LoVo (cell line): ENCODE data around the gene SMAD1.

Source experiments
- DNase-seq: peaks from one replicate; pipeline ENCODE4 v3.0.0-alpha.2; 2016; ENCODE audit warnings: low spot score

Gene SMAD1

DNA sequence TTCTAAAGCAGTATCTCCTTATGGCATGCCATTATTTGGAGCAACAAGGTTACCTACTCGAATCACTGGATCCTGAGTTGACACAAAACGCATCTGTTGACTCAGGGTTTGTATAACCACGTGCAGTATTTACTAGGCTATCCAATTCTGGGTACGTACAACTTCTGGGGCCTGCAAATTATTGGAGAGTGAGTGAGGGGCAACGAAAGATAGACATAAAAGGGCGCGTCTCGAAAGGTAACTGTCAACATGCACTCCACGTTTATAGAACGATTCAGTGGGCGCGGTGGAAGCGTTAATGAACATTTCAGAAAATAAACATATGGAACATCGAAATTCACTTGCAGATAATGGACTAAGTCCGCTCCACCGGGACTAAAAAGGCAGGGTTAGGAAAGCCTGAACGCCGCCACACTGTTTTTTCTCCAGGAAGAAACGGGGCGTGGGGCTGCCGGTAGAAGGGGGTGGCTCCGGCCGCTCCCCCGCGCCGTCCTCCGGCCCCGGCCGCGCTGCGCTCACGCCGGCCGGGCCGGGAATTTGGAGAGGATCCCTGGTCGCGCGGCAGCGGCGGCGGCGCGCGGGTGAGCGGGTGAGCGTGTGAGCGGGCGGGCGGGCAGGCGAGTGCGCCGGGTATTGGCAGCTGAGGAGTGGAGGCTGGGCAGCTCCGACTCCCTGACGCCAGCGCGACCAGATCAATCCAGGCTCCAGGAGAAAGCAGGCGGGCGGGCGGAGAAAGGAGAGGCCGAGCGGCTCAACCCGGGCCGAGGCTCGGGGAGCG lies at the start of gene SMAD1:
SMAD1 (plus strand) TSS at position 690 of the 778 bp plus-strand sequence. CDS start 32,761 bp downstream, outside the sequence.
- peak; percentile 77 for DNase-seq

DNA sequence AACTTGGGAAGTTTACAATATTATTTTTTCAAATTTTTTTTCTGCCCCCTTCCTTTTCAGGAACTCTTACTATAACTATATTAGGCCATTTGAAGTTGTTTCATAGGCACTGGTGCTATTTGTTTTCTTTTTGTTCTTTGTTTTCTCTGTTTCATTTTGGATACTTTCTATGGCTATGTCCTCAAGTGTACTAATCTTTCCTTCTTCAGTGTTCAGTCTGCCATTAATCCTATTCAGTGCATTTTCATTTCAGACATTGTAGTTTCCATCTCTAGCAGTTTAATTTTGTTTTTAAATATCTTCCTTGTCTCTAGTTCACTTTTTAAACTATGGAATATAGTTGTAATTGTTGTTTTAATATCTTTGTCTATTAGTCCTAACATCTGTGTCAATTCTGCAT lies 48.0 kb upstream of the SMAD1 start:
- DNase-seq, result no peak

DNA sequence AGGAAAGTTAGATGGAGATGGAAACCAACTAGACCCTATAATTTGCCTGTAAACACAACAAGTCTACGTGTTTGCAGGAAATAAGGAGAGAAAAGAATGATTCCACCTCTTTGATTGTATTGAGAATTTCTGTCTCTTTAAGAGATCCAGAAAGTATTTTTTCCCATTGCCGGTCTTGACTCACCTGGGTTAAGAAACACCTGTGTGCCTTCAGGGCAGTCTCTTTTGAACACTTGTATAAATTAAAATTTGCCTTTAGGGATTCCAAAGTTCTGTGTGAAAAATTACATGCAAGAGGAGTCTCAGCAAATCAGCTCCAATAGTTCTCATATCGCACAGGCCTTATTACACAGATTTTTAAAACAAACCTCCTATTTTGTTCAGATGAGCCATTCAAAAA lies 46.0 kb upstream of the SMAD1 start:
- no peak for DNase-seq

DNA sequence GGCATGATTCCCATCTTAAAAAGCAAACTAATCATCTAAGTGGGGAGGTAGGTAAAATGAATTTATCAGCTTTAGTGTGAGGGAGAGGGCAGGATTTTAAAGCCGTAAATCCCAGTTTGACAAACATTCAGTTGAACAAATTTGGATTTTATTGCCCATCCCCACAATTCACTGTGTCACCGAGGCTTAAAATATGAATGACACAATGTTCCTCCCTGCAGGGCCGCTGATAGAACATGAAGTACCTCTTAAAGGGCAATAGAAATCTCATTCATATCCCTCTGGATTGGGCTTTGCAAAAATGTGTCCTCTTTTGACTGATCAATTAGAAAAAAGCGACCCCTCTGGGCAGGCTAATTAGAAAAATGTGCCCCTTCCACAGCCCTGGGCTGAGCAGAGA lies 45.5 kb upstream of the SMAD1 start:
- DNase-seq, result no peak

DNA sequence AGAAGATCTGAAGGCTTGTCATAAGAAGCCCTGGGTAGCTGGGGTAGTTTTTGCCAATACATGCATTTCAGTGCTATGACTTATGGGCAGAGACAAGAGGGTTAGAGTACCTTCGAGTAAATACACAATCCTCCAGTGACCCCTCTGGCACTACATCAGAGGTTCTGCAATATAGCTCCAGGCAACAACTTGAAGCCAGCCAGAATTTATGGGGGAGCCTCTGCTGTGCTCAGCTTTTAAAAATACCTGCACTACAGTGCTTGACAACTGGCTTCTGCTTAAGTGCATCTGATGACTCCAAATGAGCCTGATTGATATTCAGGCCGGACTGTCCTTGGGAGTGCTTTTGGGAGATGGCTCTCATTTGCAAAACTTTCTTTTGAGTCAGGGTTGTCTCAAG lies 44.9 kb upstream of the SMAD1 start:
- DNase-seq, result no peak

DNA sequence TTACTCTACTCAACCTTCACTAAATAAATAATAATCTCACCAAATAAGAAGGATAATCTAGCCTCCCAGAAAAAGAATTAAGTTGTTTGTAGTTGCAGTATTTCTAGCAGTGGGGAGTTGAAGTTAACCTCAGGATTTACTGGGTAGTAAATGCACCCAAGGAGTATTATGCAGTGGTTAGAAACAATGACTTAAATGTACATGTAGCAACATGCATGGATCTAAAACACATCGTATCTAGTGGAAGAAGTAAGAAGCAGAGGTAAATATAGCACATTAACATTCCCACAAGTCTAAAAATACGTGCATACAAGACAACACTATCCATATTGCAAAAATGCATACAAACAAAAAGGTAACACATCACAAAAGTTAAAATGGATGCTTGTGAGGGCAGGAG lies 44.2 kb upstream of the SMAD1 start:
- no peak for DNase-seq

DNA sequence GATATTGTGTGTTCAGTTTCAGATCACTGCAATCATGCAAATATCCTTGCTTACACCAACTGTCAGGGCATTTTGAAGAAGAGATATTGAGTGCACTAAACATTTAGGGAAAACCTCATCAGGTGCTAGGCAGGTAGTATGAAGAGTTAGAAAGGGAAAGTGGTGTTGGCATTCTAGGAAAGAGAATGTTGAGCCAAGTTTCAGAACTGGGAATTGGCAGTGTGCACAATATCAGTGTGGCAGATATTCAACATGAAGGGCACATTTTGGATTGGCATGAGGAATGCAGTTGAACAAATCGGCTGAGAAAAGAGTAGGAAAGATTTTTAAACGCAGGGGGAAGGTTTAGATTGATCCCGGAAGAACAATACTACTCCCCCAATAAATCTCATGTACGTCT lies 43.4 kb upstream of the SMAD1 start:
- no peak for DNase-seq

DNA sequence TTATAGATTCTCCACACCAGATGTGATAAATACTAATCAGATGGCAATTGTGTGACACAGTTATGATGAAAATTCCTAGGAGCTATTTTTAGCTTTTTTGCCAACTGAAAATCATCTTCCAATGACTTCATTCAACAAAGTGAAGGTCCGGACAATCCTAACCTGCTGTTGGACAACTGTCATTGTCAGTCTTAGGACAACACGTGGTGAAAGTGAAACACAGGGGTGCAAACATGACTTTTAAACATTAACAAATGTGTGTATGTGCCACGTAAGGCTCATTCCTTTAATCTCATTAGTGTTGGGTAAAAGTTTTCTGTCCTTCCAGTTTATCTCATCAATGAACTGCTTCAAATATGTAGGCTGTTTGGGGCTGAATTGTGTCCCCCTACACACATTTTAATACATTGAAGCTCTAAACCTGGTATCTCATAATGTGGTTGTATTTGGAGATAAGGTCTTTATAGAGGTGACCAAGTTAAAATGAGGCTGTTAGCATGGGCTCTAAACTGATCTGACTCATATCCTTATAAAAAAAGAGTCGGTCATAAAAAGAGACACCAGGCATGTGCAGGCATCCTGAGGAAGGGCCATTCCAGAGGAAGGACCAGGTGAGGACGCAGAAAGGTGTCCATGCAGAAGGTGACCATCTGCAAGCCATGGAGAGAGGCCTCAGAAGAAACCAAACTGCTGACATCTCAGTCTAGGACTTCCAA lies 41.2 kb upstream of the SMAD1 start:
- peak; percentile 53 for DNase-seq

DNA sequence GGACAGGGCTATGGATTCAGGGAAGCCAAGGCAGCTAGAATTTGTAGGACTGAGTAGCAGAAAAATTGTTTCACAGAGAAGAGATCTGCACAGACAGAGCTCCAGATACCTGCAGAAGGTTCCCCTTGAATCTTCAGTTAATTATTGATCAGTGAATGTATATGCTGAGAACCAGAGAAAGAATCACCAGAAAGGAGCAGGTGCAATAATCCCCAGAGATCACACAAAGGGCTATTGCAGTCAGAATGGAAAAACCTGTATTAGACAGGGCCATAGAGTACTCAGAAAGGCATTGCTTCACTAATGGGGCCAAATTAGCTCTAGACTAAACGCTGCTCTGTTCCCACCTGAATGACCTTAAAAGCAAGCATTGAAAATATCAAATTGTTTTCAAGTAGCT lies 35.5 kb upstream of the SMAD1 start:
- no peak for DNase-seq

DNA sequence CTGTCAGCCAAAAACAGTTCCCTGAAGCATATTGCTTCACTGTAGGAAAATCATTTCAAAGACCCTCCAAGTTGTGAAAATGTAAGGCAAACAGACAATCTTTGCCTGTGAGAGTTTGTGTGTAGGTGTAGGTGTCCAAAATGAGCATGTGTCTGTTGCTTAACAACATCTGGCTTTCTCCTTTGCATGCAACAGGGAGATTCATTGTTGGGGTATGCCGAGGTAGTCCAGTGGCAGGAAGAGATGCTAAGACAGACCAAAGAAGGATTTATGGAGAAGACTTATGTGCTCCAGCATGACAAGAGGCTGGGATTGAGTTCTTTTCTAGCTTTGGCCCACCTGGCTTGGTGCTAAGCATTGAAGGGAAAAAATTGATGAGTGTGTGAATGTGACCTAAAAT lies 29.8 kb upstream of the SMAD1 start:
- no peak for DNase-seq

DNA sequence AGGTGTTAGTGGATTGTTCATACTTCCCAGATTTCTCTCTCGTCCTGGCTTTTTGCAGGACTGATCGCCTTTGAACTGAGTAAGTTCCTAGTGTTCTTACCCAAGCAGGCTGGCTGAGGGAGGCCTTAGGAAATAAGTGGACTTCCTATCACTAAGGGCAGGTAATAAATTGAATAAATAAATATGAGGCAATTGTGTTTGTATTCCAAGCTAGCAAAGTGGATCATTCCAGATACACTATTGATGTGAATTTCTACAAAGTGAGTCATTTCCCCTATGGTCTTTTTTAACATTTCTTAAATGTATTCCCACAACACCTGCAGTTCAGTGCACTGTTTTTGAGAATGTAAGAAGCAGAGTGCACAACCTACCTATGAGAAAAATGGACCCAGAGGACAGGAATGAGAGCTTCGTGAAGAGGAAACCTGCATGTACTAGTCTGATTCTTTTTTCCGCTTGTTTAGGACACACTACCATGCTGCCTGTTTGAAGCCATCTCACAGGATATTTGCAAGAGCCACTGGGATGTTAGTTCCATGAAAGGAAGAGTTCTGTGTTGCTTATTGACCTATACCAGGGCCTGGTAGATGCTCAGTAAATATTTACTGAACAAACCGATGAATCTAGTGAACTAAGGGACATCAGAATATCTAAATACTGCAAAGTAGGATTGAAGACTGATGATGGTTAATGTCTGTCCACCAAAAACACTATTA lies 29.0 kb upstream of the SMAD1 start:
- DNase-seq, result no peak

DNA sequence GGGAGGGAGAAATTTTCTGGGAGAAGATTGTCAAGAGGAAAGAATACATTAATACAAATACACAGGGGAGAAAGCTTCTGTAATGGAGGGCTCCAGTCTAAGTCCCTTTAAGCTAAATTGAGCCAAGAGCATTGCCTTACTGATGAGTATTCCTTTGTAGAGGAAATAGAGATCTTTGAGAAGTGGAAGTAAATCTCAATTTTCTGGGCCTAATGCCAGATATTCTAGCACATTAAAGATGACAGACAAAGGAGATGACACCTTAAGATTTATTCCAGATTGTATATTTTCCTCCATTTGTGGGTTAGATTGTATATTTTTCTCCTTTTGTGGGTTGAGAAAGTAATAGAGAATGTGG lies 28.5 kb upstream of the SMAD1 start:
- DNase-seq, result no peak

DNA sequence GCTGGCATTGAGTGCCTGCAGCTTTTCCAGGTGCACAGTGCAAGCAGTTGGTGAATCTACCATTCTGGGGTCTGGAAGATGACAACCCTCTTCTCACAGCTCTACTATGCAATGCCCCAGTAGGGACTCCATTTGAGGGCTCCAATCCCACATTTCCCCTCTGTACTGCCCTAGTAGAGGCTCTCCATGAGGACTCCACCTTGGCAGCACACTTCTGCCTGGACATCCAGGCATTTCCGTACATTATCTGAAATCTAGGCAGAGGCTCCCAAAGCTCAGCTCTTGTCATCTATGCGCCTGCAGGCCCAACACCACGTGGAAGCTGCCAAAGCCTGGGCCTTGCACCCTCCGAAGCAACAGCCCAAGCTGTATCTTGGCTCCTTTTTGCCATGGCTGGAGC lies 8.4 kb upstream of the SMAD1 start:
- no peak for DNase-seq

DNA sequence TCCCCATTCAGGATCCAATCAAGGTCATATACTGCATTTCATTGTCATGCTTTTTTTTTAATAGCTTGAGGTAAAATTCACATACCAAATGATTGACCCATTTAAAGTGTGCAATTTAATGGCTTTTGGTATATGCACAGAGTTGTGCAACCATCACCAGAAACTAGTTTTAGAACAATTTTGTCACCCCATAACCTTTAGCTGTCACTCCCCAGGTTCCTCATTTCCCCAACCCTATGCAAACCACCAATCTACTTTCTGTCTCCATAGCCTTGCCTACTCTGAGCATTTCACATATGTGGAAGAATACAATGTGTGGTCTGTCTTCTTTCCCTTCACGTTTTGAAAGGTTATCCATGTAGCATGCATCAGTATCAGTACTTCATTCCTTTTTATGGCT lies 1.4 kb upstream of the SMAD1 start:
- DNase-seq, result no peak

DNA sequence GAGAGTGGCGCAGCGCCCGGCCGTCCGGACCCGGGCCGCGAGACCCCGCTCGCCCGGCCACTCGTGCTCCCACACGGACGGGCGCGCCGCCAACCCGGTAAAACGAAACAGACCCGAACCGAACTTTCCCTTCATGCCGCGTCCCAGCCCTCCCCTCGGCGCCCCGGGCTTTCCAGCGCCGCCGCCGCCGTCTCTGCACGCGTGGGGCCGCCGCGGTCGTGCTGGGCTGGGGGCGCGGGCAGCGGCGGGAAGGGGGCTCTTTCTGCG lies 222 bp downstream of the SMAD1 start:
- DNase-seq, result no peak

DNA sequence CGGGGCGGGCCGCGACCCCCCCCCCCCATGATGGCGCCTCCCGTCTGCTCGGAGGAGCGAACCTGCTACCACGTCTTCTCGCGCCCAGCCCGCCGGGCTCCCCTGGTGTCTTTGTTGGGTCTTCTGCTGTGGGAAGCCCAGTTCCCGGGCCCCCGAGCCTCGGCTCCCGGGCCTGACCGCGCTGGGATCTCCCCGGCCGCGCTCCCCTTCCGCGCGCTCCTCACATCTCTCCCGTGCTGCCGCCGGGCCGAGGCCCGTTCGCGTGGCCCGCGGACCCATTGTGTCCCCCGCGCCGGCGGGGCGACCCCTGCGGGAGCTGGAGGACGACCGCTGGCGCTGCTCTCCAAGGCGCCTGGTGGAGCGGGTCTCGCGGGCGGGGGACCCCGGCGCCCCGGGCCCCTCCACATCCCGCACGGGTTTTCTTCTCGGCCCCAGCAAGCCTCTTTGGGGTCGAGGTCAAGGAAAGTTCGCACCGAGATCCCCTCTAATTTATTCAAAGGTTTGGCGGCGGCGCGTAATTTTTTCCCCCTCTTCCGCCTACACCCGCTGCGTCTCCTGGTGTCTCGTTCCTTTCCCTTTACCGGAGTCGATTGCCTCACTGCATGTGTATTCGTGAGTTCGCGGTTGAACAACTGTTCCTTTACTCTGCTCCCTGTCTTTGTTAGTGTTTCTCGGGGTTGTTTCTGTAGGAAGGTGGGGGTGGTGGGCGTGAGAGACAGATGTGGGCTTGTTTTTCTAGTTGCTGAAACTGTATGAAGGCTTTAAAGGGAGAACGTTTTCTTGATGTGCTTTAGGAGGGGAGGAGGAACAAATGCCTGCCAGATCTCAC lies 770 bp downstream of the SMAD1 start:
- peak; percentile 37 for DNase-seq

DNA sequence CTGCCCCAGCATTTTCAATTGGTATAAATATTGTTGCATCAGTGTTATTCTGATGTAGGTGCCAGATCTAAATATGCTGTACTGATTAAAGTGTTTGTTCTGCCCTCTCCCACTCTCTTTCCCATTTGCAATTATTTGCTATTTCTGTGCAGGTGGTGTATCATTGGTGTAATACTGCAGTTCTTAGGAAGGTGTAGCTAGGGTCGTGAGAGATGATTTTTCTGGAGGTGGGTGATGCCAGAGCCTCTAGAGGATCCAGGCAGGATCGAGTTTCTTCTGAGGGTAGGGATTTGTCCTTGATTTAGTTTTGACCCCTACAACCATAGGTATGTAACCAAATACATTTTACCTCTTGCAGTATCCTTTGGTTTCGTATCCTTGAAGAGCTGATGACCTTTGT lies 1.9 kb downstream of the SMAD1 start:
- DNase-seq, result no peak

DNA sequence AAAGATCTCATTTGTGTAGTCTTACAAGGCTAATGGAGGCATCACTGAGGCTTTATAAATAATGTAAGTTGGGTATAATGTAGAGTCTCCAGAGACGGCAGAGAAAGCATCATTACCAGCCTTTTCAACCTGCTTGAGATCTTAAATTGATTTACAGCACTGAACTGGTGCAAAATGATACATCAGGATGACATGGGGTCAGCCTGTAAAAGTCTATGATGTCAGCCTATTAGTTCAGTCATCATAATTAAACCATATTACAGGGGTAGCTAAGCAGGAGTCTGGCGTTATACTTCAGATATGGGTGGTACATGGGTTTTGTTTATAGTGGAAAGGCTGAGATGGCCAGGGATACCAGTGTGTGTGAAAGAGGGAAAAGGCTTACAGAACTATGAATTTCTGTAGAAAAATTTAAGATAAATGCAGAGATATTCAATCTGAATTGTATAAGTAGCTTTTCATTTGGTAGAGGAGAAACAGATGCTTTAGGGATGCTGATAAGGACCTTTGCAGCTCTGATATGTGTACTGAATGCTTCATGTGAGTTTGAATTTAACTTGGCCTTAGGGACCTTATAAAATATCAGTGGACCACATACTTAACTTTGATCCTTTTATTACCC lies 2.7 kb downstream of the SMAD1 start:
- no peak for DNase-seq

DNA sequence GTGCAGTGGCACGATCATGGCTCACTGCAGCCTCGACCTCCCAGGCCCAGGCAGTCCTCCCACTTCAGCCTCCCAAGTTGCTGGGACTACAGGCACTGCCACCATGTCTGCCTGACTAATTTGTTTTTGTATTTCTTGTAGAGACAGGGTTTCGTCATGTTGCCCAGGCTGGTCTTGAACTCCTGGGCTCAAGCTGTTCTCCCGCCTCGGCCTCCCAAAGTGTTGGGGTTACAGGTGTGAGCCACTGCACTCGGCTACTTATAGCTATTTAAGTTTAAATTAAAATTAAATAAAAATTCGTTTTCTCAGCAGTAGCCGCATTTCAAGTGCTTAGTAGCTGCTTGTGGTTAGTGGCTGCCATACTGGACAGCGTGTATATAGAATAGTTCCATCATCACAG lies 3.5 kb downstream of the SMAD1 start:
- no peak for DNase-seq

DNA sequence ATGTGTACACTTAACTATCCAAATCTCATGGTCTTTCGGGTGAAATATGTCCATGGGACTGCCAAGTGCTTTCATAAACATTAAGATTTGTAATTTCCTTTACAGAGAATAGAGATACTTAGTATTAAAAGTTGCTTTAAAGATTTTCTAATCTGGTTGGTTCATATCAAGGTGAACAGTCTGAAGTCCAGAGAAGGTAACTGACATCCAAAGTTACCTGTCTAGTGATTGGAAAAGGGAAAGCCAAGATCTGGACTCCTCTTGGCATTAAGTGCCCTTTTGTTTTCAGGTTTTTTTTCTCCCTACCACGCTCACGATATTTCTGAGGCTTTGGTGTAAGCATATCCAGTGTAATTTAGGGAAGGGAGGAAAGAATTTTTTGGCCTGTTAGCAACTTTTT lies 5.0 kb downstream of the SMAD1 start:
- no peak for DNase-seq

DNA sequence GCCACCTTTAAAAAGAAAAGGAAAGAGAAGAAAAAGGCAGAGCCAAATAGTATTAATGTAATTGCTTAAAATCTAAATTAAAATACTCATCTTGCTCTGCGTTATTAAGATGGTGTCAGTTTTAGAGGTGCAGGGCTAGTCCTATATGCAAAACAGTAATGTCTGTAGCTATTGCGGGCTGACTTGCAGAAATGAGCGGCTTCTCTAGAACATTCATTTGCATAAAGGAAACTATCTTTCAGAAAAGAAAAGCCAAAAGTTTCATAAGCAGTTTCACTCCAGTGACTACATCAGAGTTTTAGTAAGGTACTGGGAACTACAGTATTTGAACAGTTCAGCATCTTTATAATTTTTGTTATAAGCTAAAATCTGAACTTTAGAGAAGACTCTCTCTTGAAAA lies 6.0 kb downstream of the SMAD1 start:
- no peak for DNase-seq

DNA sequence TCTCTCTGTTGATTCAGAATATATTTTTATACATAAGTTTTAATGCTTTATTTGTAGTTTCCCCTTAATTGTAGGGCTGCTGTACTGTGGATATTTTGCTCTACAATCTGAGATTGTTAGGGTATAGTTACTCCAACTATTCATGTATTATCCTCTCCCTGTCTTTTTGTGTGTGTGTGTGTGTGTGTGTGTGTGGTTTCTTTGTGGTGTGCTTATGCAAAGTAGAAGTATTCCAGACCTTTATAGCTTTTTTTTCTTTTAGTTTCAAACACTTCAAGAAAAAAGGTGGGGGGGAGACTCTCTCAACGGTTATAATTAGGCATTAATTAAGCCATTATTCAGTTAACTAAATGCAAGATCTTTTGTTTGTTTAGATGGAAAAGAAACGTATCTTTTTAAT lies 6.7 kb downstream of the SMAD1 start:
- DNase-seq, result no peak
